Heart left ventricle (tissue), 13 donors: ENCODE measurements around the gene PUDP.

Source experiments
- POLR2A ChIP-seq, 2 donors: fragments of 450-650 bp; IDR thresholded peaks; one replicate each; pipeline ENCODE4 v1.6.1; 2017; ENCODE audit warnings: antibody characterized with exemption in 2 of 2, mild to moderate bottlenecking in 2 of 2, moderate library complexity in 2 of 2
- TF ChIP-seq, protein P1 (sequence below), 12 donors: fragments of 200-600 bp; sonication (generic) in 4 of 12; IDR thresholded peaks; one replicate each; pipeline versions ENCODE4 v1.5.0 to v1.8.0; 2018 to 2022; ENCODE audit warnings: antibody characterized with exemption in 12 of 12, mild to moderate bottlenecking in 5 of 12
- donor health status: ischemic (EF 13 %, LVEDD 7.1; RV severe dilation, severe dysfunction).
- donor health status: DM: no; HTN: yes; CAD: no.
- donor health status: DM: no; HTN: no; CAD: no.
- donor health status: ischemic (EF 25% LVEDD 6.9; RV normal size, moderate dysfunction).
- donor health status: ischemic (EF 25% LVEDD 5.7; RV mildly dilated, moderate dysfunction).
- donor health status: ischemic (EF 35%, LVEDD 5.7; RV mildly dilated, moderate dysfunction).
- donor health status: nonischemic (EF 11% LVEDD 7.7; RV severe dilation, severe dysfunction).
- donor health status: DM: yes; HTN: yes; CAD: no.
- donor health status: PGD.
- donor health status: ischemic (EF 29% LVEDD 5.4; RV normal size, mild dysfunction).
- donor health status: nonischemic (EF 23%, LVEDD 6.1; RV moderate dilation, normal function).

GRCh38 chrX:7071390-7071789 lies 76.6 kb downstream of the PUDP start:
- TF ChIP-seq, protein P1, sequence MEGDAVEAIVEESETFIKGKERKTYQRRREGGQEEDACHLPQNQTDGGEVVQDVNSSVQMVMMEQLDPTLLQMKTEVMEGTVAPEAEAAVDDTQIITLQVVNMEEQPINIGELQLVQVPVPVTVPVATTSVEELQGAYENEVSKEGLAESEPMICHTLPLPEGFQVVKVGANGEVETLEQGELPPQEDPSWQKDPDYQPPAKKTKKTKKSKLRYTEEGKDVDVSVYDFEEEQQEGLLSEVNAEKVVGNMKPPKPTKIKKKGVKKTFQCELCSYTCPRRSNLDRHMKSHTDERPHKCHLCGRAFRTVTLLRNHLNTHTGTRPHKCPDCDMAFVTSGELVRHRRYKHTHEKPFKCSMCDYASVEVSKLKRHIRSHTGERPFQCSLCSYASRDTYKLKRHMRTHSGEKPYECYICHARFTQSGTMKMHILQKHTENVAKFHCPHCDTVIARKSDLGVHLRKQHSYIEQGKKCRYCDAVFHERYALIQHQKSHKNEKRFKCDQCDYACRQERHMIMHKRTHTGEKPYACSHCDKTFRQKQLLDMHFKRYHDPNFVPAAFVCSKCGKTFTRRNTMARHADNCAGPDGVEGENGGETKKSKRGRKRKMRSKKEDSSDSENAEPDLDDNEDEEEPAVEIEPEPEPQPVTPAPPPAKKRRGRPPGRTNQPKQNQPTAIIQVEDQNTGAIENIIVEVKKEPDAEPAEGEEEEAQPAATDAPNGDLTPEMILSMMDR (IDR thresholded peaks at IDR 0.05) = no peak
- no peak for TF ChIP-seq POLR2A (IDR thresholded peaks at IDR 0.05)
